ENCODE data around the gene PMAIP1. TPM values are rescaled to one million over a fixed set of nuclear protein-coding genes. Genes with fewer than 3 reads are reported as not detected.
A peak's percentile ranks its signal among the peaks of the same experiment; 100 is the strongest.
"Not testable (repeated sequence)": the region's sequence is repeated elsewhere in the genome, so short reads cannot be mapped to it uniquely, and the experiment has no call there.

Gene PMAIP1
- total RNA-seq: 0.81 and 1.1 TPM in 2 replicates
- polyA plus RNA-seq: 1.6 and 3.9 TPM in 2 replicates

DNA sequence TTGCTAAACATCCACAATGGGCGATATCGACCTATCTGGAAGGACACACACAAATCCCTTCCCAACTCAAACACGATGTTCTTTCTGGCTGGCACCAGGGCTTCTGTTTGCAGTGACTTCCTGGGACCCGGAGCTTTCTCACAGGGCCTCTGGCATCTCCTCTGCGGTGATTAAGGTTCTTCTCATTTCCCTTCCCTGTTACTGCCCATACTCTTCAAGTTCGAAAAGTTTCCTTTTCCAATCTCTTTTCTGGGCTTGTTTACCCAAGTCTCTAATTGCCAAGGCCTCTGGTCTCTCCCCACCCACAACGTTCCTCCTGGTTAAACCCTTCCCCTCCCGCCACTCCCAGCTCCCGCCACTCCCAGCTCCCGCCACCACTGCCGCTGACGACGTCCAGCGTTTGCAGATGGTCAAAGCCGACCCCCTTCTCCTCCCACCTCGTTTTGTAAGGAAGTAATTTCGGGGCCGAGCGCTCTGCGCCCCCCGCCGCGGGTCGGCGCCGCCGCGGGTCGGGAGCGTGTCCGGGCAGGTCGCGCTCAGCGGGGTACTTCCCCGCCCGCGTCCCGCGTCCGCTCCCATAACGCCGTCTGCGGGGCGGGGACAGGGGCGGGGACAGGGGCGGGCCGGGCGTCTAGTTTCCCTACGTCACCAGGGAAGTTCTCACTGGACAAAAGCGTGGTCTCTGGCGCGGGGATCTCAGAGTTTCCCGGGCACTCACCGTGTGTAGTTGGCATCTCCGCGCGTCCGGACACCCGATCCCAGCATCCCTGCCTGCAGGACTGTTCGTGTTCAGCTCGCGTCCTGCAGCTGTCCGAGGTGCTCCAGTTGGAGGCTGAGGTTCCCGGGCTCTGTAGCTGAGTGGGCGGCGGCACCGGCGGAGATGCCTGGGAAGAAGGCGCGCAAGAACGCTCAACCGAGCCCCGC lies at the start of gene PMAIP1:
TSS of gene PMAIP1 (plus strand) at position 699 of the 924 bp plus-strand sequence. CDS start at position 881, 182 bp downstream.
- Histone ChIP-seq H3K27me3 (peaks cover 56% of the 10 kb centered on the region), H3K27ac (no peak within 1 kb of the TSS)

DNA sequence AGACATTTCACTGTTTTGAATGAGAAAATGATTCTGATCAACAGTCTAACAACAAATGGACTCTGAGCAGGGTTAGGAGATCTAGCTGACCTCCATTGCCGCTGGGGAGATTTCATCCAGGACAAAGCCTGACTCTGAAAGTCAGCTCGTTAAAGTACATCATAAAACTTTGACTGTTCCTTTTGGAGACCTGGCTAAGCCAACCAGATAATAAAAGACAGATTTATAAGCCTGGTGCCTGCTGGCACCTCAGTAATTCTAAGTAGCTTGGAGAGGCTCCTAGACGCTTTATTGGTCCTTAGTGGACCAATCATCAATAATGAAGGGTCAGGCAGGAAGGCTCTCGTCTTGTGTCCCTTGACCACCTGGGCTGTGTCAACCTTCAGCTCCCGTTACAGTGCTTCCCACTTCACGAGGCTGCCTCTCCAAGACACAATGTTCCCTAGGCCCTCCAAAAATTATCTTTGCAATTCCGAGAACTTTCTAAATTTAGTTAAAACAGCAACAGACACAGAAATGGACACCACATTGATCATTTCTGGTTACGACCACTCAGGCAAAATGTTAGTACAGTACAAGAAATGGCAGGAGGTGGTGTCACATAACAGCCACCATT lies 47.9 kb upstream of the PMAIP1 start:
- Histone ChIP-seq H3K9me3 (ENCODE audit: low read depth) (no peaks in the 10 kb centered on the region), H3K4me3 (no peak overlapping the region), H3K36me3 (no peaks in the 10 kb centered on the region), H3K27me3 (no peaks in the 10 kb centered on the region), H3K27ac (no peak overlapping the region), H3K4me1 (ENCODE audit: low read depth) (no peaks in the 10 kb centered on the region)
- no peak for DNase-seq (ENCODE audit: low read depth in 1 of 2, low spot score in 1 of 2)
- TF ChIP-seq, protein P1, sequence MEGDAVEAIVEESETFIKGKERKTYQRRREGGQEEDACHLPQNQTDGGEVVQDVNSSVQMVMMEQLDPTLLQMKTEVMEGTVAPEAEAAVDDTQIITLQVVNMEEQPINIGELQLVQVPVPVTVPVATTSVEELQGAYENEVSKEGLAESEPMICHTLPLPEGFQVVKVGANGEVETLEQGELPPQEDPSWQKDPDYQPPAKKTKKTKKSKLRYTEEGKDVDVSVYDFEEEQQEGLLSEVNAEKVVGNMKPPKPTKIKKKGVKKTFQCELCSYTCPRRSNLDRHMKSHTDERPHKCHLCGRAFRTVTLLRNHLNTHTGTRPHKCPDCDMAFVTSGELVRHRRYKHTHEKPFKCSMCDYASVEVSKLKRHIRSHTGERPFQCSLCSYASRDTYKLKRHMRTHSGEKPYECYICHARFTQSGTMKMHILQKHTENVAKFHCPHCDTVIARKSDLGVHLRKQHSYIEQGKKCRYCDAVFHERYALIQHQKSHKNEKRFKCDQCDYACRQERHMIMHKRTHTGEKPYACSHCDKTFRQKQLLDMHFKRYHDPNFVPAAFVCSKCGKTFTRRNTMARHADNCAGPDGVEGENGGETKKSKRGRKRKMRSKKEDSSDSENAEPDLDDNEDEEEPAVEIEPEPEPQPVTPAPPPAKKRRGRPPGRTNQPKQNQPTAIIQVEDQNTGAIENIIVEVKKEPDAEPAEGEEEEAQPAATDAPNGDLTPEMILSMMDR (IDR thresholded peaks at IDR 0.05; ENCODE audit: low read depth, low read length): no peak

More for the DNA sequence above, at the start of gene PMAIP1:
- DNase-seq (ENCODE audit: low read depth in 1 of 2, low spot score in 1 of 2): peak; percentile 92 to 93
- Histone ChIP-seq H3K9me3 (ENCODE audit: low read depth) (no peaks in the 10 kb centered on the region), H3K4me3 (peak within 1 kb of the TSS; percentile 60), H3K36me3 (no peaks in the 10 kb centered on the region), H3K4me1 (ENCODE audit: low read depth) (peaks cover 7% of the 10 kb centered on the region)
- TF ChIP-seq, protein P1 (IDR thresholded peaks at IDR 0.05; ENCODE audit: low read depth, low read length): no peak

DNA sequence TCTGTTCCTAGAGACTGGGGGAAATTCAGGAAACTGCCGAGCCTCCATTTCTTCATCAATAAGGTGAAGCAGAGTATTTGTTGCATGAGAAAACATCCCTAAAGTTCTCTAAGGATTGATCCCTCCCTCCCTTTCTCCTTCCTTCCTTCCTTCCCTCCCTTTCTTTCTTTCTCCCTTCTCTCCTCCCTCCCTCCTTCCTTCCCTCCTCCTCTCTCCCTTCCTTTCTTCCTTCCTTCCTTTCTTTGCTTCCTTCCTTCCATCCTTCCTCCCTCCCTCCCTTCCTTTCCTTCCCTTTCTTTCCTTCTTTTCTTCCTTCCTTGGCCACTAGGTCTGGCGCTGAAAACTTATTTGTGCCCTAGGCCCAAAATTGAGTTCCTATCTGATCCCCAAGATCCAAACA lies 47.2 kb upstream of the PMAIP1 start:
- H3K4me3 ChIP-seq: no peak overlapping the region
- TF ChIP-seq, protein P1 (IDR thresholded peaks at IDR 0.05; ENCODE audit: low read depth, low read length): no peak
- no peaks in the 10 kb centered on the region for H3K4me1 ChIP-seq (ENCODE audit: low read depth)
- no peak overlapping the region for H3K27ac ChIP-seq
- DNase-seq (ENCODE audit: low read depth in 1 of 2, low spot score in 1 of 2): no peak
- H3K36me3 ChIP-seq: no peaks in the 10 kb centered on the region
- H3K27me3 ChIP-seq: no peaks in the 10 kb centered on the region
- no peaks in the 10 kb centered on the region for H3K9me3 ChIP-seq (ENCODE audit: low read depth)

DNA sequence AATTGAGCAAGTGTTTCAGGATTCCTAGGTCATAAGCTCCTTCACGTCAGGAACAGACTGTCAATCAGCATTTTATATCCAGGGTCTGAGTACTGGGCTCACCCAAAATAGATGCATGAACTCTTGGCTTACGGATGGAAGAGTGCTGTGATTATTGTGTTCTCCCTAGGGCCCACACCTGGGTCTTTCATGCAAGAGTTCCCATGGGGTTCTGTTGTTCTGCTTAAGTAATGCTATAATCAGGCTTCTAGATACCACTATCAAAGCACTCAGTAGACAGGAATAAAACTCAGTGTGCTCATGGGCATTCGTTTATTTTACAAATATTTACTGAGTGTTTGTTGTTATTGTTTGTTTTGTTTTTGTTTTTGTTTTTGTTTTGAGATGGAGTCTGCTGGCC lies 46.4 kb upstream of the PMAIP1 start:
- no peaks in the 10 kb centered on the region for H3K4me1 ChIP-seq (ENCODE audit: low read depth)
- TF ChIP-seq, protein P1 (IDR thresholded peaks at IDR 0.05; ENCODE audit: low read depth, low read length): no peak

DNA sequence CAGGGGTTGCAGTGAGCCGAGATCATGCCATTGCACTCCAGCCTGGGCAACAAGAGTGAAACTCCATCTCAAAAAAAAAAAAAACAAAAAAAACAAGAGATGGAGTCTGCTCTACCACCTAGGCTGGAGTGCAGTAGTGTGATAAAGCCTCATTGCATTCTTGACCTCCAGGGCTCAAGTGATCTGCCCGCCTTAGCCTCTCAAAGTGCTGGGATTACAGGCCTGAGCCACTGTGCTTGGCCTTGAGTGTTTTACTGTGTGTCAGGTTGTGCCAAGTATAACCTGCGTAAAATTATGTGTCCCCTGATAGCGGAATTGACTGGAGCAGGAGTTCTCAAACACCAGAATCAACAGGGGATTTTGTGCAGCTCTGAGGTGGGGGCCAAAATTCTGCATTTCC lies 45.8 kb upstream of the PMAIP1 start:
- not testable (repeated sequence) for H3K27me3 ChIP-seq; H3K27ac ChIP-seq; H3K36me3 ChIP-seq; H3K4me3 ChIP-seq; H3K9me3 ChIP-seq (ENCODE audit: low read depth); H3K4me1 ChIP-seq (ENCODE audit: low read depth)
- peak in 1 of 2 donors; percentile 53 for DNase-seq (ENCODE audit: low read depth in 1 of 2, low spot score in 1 of 2)

More for the DNA sequence above, 46.4 kb upstream of the PMAIP1 start:
- DNase-seq (ENCODE audit: low read depth in 1 of 2, low spot score in 1 of 2): no peak
- no peaks in the 10 kb centered on the region for H3K27me3 ChIP-seq
- no peak overlapping the region for H3K4me3 ChIP-seq
- H3K36me3 ChIP-seq: no peaks in the 10 kb centered on the region
- no peak overlapping the region for H3K27ac ChIP-seq
- H3K9me3 ChIP-seq (ENCODE audit: low read depth): no peaks in the 10 kb centered on the region

DNA sequence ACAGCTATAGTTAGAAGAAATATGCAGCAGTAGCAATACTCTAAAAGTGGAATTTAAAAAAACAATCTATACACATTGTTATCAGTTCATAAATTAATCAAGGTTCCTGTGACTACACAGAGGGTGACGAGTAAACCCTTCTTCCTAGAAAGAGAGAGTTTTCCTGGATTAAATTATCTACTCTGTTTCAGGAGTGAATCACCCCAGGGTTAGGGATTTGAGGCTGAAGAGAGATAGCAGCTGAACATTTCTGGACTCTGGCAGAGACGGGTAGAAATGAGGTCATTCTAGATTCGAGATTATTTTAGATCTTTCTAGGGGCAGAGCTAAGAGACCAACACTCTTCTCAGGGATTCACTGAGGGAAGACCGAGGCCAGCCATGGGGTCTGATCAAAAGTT lies 38.8 kb upstream of the PMAIP1 start:
- Histone ChIP-seq H3K9me3 (ENCODE audit: low read depth) (no peaks in the 10 kb centered on the region), H3K27ac (no peak overlapping the region), H3K4me3 (no peak overlapping the region), H3K36me3 (no peaks in the 10 kb centered on the region), H3K27me3 (no peaks in the 10 kb centered on the region), H3K4me1 (ENCODE audit: low read depth) (no peaks in the 10 kb centered on the region)
- TF ChIP-seq, protein P1 (IDR thresholded peaks at IDR 0.05; ENCODE audit: low read depth, low read length): no peak
- peak in 1 of 2 donors; percentile 37 for DNase-seq (ENCODE audit: low read depth in 1 of 2, low spot score in 1 of 2)

Data from cardiac muscle cell (in vitro differentiated cells and primary cell).